ENCODE results near the gene PRIM2. TPM values are rescaled to one million over a fixed set of nuclear protein-coding genes. Genes with fewer than 3 reads are reported as not detected.
"Not testable (repeated sequence)": the region's sequence is repeated elsewhere in the genome, so short reads cannot be mapped to it uniquely, and the experiment has no call there.

The PRIM2 gene
- total and polyA plus RNA-seq, 8 donors: 1.6 to 7.2 (median 3.3) TPM

GRCh38 chr6:57371779-57372178 is 54.3 kb downstream of the PRIM2 start:
- H3K4me1 ChIP-seq; H3K36me3 ChIP-seq; intact Hi-C loops (cut with DNase I); DNase-seq; H3K27me3 ChIP-seq; ATAC-seq; H3K4me3 ChIP-seq; H3K9me3 ChIP-seq; FAIRE-seq; H3K27ac ChIP-seq: not testable (repeated sequence)
- WGBS, 2 donors: 53 to 55% methylated on average over 1 of the region's 1 CpG

GRCh38 chr6:57374764-57375163 is 57.3 kb downstream of the PRIM2 start:
- not testable (repeated sequence) for H3K9me3 ChIP-seq

GRCh38 chr6:57376083-57376482 is 58.7 kb downstream of the PRIM2 start:
- H3K27me3 ChIP-seq; DNase-seq; FAIRE-seq; H3K4me3 ChIP-seq; intact Hi-C loops (cut with DNase I); H3K36me3 ChIP-seq; H3K27ac ChIP-seq; ATAC-seq; H3K4me1 ChIP-seq; H3K9me3 ChIP-seq: not testable (repeated sequence)
- WGBS, 2 donors: 99% methylated on average over 3 of the region's 3 CpGs

More at GRCh38 chr6:57374764-57375163, 57.3 kb downstream of the PRIM2 start:
- H3K4me3 ChIP-seq; H3K4me1 ChIP-seq; DNase-seq; H3K27me3 ChIP-seq; H3K36me3 ChIP-seq; intact Hi-C loops (cut with DNase I); H3K27ac ChIP-seq; ATAC-seq; FAIRE-seq: not testable (repeated sequence)
- 95% methylated on average over 4 of the region's 4 CpGs for WGBS, 2 donors

- ATAC-seq; DNase-seq; H3K27me3 ChIP-seq; intact Hi-C loops (cut with DNase I); H3K4me1 ChIP-seq; H3K9me3 ChIP-seq; H3K4me3 ChIP-seq; H3K36me3 ChIP-seq; FAIRE-seq; H3K27ac ChIP-seq: not testable (repeated sequence)
- WGBS, 2 donors: 95% methylated on average over 1 of the region's 2 CpGs
Measured at GRCh38 chr6:57389038-57389592, 71.7 kb downstream of the PRIM2 start.

- DNase-seq; H3K27me3 ChIP-seq; H3K9me3 ChIP-seq; FAIRE-seq; ATAC-seq; intact Hi-C loops (cut with DNase I); H3K4me3 ChIP-seq; H3K36me3 ChIP-seq; H3K4me1 ChIP-seq; H3K27ac ChIP-seq: not testable (repeated sequence)
- WGBS, 2 donors: 97 to 100% methylated on average over 2 of the region's 2 CpGs
Measured at GRCh38 chr6:57390818-57391217, 73.4 kb downstream of the PRIM2 start.

- H3K4me3 ChIP-seq; FAIRE-seq; H3K27ac ChIP-seq; intact Hi-C loops (cut with DNase I); H3K9me3 ChIP-seq; H3K4me1 ChIP-seq; H3K36me3 ChIP-seq; H3K27me3 ChIP-seq; DNase-seq: not testable (repeated sequence)
- 40 to 41% methylated on average over 3 of the region's 3 CpGs for WGBS, 2 donors
- peak in 1 of 4 donors; percentile 33 for ATAC-seq
Measured at GRCh38 chr6:57392047-57392446, 74.6 kb downstream of the PRIM2 start.

- H3K27ac ChIP-seq; intact Hi-C loops (cut with DNase I); H3K36me3 ChIP-seq; H3K27me3 ChIP-seq; FAIRE-seq; H3K4me3 ChIP-seq; H3K4me1 ChIP-seq; H3K9me3 ChIP-seq: not testable (repeated sequence)
- ATAC-seq: peak in 3 of 4 donors; percentile 31 to 54 (median 47)
- DNase-seq: peak in 1 of 6 donors; percentile 21
Measured at GRCh38 chr6:57419341-57419740, 101.9 kb downstream of the PRIM2 start.

GRCh38 chr6:57421503-57421902 is 104.1 kb downstream of the PRIM2 start:
- TF ChIP-seq CTCF (IDR thresholded peaks at IDR 0.05): no peak
- intact Hi-C loops (cut with DNase I): no loop called here

More at GRCh38 chr6:57421503-57421902, 104.1 kb downstream of the PRIM2 start:
- H3K36me3 ChIP-seq: no peaks in the 10 kb centered on the region
- H3K4me3 ChIP-seq: no peak overlapping the region
- DNase-seq (no peak), ATAC-seq (no peak), FAIRE-seq (no peak)
- no peaks in the 10 kb centered on the region for H3K9me3 ChIP-seq
- no peaks in the 10 kb centered on the region for H3K4me1 ChIP-seq
- H3K27me3 ChIP-seq: no peaks in the 10 kb centered on the region
- H3K27ac ChIP-seq: no peak overlapping the region

Measured in pancreas (tissue), 10 donors.